ENCODE measurements around the gene KANSL1. TPM values are rescaled to one million over a fixed set of nuclear protein-coding genes. Genes with fewer than 3 reads are reported as not detected.

The KANSL1 gene
- total RNA-seq, 3 donors from 2014 or later = 59.5 to 142 (median 111) TPM

DNA sequence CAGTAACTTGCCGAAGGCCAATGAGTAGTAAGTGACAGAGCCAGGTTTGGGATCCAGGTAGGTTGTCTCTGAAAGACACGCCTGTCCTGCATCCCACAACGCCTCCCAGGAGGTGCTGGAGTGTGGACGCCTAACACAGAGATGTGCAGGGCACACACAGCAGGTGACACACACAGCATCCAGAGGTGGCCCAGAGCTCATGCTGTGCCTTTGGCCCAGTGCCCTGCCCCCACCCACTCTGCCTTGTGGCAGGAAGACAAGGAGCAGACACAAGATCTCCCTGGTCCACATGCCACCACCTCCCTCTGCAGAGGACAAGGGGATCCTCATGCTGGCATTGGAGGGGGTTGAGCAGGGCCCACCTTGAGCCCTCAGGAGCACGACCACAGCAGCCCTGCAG lies 208.9 kb downstream of the KANSL1 start:
- no peak for DNase-seq (ENCODE audit: low spot score in 2 of 2)
- Histone ChIP-seq H3K36me3 (no peaks in the 10 kb centered on the region), H3K4me1 (no peaks in the 10 kb centered on the region), H3K27me3 (no peaks in the 10 kb centered on the region), H3K9me3 (no peaks in the 10 kb centered on the region), H3K27ac (no peak overlapping the region), H3K4me3 (no peak overlapping the region)
- intact Hi-C loops (cut with DNase I; ENCODE audit: low total_unique reads) = no loop called here
- TF ChIP-seq POLR2AphosphoS5 (IDR thresholded peaks at IDR 0.05) (no peak), POLR2A (IDR thresholded peaks at IDR 0.05) (no peak)
- TF ChIP-seq, protein P1, sequence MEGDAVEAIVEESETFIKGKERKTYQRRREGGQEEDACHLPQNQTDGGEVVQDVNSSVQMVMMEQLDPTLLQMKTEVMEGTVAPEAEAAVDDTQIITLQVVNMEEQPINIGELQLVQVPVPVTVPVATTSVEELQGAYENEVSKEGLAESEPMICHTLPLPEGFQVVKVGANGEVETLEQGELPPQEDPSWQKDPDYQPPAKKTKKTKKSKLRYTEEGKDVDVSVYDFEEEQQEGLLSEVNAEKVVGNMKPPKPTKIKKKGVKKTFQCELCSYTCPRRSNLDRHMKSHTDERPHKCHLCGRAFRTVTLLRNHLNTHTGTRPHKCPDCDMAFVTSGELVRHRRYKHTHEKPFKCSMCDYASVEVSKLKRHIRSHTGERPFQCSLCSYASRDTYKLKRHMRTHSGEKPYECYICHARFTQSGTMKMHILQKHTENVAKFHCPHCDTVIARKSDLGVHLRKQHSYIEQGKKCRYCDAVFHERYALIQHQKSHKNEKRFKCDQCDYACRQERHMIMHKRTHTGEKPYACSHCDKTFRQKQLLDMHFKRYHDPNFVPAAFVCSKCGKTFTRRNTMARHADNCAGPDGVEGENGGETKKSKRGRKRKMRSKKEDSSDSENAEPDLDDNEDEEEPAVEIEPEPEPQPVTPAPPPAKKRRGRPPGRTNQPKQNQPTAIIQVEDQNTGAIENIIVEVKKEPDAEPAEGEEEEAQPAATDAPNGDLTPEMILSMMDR (IDR thresholded peaks at IDR 0.05) = no peak

DNA sequence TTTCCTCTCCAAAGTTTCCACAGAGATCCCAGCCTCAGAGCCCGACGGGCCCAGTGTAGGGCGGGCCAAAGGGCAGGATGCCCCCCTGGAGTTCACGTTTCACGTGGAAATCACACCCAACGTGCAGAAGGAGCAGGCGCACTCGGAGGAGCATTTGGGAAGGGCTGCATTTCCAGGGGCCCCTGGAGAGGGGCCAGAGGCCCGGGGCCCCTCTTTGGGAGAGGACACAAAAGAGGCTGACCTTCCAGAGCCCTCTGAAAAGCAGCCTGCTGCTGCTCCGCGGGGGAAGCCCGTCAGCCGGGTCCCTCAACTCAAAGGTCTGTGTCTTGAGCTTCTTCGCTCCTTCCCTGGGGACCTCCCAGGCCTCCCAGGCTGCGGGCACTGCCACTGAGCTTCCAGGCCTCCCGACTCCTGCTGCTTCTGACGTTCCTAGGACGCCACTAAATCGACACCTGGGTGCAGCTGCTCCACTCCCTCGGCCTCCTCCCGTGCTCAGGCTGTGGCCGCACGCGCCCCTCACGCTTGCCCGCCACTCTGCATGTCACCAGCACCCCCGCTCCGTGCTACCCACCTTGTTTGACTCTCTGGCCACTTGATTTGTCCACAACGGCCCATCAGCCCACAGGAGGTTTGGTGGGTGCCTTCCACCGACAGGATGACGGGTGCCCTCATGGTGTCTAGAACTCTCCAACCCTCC lies 209.5 kb downstream of the KANSL1 start:
- intact Hi-C loops (cut with DNase I; ENCODE audit: low total_unique reads) = no loop called here

DNA sequence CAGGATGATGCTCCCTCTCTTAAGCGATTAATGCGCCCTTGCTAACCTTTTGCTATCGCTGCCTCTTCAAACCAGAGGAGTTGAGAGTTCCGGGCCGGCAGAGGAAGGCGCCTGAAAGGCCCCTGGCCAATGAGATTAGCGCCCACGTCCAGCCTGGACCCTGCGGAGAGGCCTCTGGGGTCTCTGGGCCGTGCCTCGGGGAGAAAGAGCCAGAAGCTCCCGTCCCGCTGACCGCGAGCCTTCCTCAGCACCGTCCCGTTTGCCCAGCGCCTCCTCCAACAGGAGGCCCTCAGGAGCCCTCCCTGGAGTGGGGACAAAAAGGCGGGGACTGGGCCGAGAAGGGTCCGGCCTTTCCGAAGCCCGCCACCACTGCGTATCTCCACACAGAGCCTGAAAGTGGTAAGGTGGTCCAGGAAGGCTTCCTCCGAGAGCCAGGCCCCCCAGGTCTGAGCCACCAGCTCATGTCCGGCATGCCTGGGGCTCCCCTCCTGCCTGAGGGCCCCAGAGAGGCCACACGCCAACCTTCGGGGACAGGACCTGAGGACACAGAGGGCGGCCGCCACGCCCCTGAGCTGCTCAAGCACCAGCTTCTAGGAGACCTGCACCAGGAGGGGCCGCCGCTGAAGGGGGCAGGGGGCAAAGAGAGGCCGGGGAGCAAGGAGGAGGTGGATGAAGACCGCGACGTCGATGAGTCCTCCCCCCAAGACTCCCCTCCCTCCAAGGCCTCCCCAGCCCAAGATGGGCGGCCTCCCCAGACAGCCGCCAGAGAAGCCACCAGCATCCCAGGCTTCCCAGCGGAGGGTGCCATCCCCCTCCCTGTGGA lies 210.2 kb downstream of the KANSL1 start:
- Histone ChIP-seq H3K4me1 (no peaks in the 10 kb centered on the region), H3K36me3 (no peaks in the 10 kb centered on the region), H3K9me3 (no peaks in the 10 kb centered on the region), H3K27ac (no peak overlapping the region), H3K27me3 (no peaks in the 10 kb centered on the region), H3K4me3 (no peak overlapping the region)
- intact Hi-C loops (cut with DNase I; ENCODE audit: low total_unique reads) = no loop called here
- TF ChIP-seq POLR2AphosphoS5 (IDR thresholded peaks at IDR 0.05) (no peak), POLR2A (IDR thresholded peaks at IDR 0.05) (no peak)
- TF ChIP-seq, protein P1 (IDR thresholded peaks at IDR 0.05) = no peak
- DNase-seq (ENCODE audit: low spot score in 2 of 2) = no peak

More for the DNA sequence above, 209.5 kb downstream of the KANSL1 start:
- DNase-seq (ENCODE audit: low spot score in 2 of 2) = no peak
- no peaks in the 10 kb centered on the region for H3K4me1 ChIP-seq
- no peaks in the 10 kb centered on the region for H3K9me3 ChIP-seq
- no peak overlapping the region for H3K4me3 ChIP-seq
- no peak for TF ChIP-seq POLR2AphosphoS5 (IDR thresholded peaks at IDR 0.05)
- TF ChIP-seq, protein P1 (IDR thresholded peaks at IDR 0.05) = no peak
- TF ChIP-seq POLR2A (IDR thresholded peaks at IDR 0.05) = no peak
- no peak overlapping the region for H3K27ac ChIP-seq
- H3K36me3 ChIP-seq = no peaks in the 10 kb centered on the region
- no peaks in the 10 kb centered on the region for H3K27me3 ChIP-seq

DNA sequence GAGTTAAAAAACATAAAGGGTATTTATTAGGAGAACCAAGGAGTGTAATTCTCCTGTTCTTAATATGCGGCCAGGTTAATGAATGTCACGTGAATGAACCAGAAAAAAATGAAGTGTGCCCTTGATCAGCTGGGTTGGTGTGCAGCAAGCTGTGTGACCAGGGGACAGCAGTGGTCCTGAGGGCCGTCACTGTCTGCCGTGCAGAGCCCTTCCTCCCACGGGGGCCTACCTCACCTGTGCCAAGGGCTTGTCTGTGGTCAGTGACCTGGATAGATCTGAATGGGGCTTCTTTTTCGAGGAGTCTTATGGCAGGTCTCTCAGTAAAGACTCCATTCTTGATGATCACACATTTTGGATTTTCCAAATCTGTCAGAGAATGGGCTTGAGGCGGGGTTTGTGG lies 211.9 kb downstream of the KANSL1 start:
- Histone ChIP-seq H3K9me3 (no peaks in the 10 kb centered on the region), H3K27ac (no peak overlapping the region), H3K4me3 (no peak overlapping the region), H3K4me1 (no peaks in the 10 kb centered on the region), H3K36me3 (no peaks in the 10 kb centered on the region), H3K27me3 (no peaks in the 10 kb centered on the region)
- no peak for DNase-seq (ENCODE audit: low spot score in 2 of 2)
- intact Hi-C loops (cut with DNase I; ENCODE audit: low total_unique reads) = no loop called here
- TF ChIP-seq POLR2A (IDR thresholded peaks at IDR 0.05) (no peak), POLR2AphosphoS5 (IDR thresholded peaks at IDR 0.05) (no peak)
- TF ChIP-seq, protein P1 (IDR thresholded peaks at IDR 0.05) = no peak

DNA sequence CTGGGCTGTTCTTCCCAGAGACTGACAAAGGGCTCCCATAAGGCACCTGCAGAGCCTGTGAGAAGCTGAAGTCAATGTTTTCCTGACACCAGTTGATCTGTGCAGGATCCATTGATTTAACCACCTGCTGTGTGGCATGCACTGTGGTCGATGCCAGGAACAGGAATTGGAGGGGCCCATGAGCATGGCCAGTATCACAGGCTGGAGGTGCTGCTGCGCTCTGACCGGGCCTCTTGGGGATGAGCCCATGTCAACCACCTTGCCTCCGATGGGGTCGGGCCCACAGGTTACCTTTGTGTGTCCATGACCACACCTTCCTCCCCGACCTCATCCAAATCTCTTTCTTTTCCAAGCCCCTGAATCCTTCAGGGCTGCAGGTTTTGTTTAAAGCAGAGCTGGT lies 212.4 kb downstream of the KANSL1 start:
- Histone ChIP-seq H3K9me3 (no peaks in the 10 kb centered on the region), H3K36me3 (no peaks in the 10 kb centered on the region), H3K4me3 (no peak overlapping the region), H3K27me3 (no peaks in the 10 kb centered on the region), H3K27ac (no peak overlapping the region), H3K4me1 (no peaks in the 10 kb centered on the region)
- DNase-seq (ENCODE audit: low spot score in 2 of 2) = no peak
- TF ChIP-seq POLR2A (IDR thresholded peaks at IDR 0.05) (no peak), POLR2AphosphoS5 (IDR thresholded peaks at IDR 0.05) (no peak)
- TF ChIP-seq, protein P1 (IDR thresholded peaks at IDR 0.05) = no peak
- intact Hi-C loops (cut with DNase I; ENCODE audit: low total_unique reads) = no loop called here
